GM12878 (cell line): ENCODE measurements around the gene TEPSIN. TPM values are rescaled to one million over a fixed set of nuclear protein-coding genes. Genes with fewer than 3 reads are reported as not detected.
A peak's percentile ranks its signal among the peaks of the same experiment; 100 is the strongest.

ENCODE experiments used
- ATAC-seq: fragments of 200-7000 bp; cut with Tn5 transposase; 3 replicates; pipeline ENCODE4 v1.9.1; 2020; ENCODE audit warnings: mild to moderate bottlenecking, moderate library complexity
- BruUV-seq: library from RNA; stranded (reverse); fragments of 400-500 nt; replicated peaks from 2 replicates; lab custom pipeline; 2021; lab: Mats Ljungman, UMichigan
- CTCF ChIA-PET: fragments of 300-600 bp; sonication (Branson Sonifier 250); formaldehyde crosslinking; extraction: SDS; loops from one replicate; lab custom pipeline; 2021; ENCODE audit warnings: inconsistent platforms; lab: Yijun Ruan, JAX
- POLR2A ChIA-PET: fragments of 350-600 bp; formaldehyde crosslinking; extraction: SDS; loops from one replicate; lab custom pipeline; 2021; ENCODE audit warnings: inconsistent platforms; lab: Charles Lee
- RAD21 ChIA-PET: fragments of 300-600 bp; sonication (Branson Sonifier 250); formaldehyde crosslinking; loops from one replicate; lab custom pipeline; 2023; ENCODE audit warnings: antibody characterized with exemption; ENCODE audit not compliant: unreplicated experiment; lab: Charles Lee
- SMC1A ChIA-PET: fragments of 300-600 bp; sonication (Branson Sonifier 250); formaldehyde crosslinking; loops from one replicate; lab custom pipeline; 2023; ENCODE audit not compliant: unreplicated experiment, uncharacterized antibody; lab: Charles Lee
- DNase-seq: peaks from one replicate; pipeline ENCODE4 v3.0.0-alpha.2; 2011; ENCODE audit warnings: low read depth, low spot score
- FAIRE-seq: peaks from 3 replicates; lab custom pipeline; 2011; peaks lifted over from hg19 to GRCh38; lab: Jason Lieb, UNC
- H2AFZ ChIP-seq: 2 replicates; pipeline ENCODE4 v1.6.0; 2011; ENCODE audit warnings: low read depth, low read length, control low read depth; ENCODE audit not compliant: control insufficient read depth
- H3K27ac ChIP-seq: 2 replicates; pipeline ENCODE4 v1.5.1; 2011; ENCODE audit warnings: control low read depth; ENCODE audit not compliant: control insufficient read depth, insufficient read depth
- H3K27me3 ChIP-seq, 2 experiments: replicated peaks in 1 of 2; 2 replicates each; pipeline versions ENCODE4 v1.6.0 to v1.6.1; 2011; ENCODE audit warnings: low read length in 1 of 2; ENCODE audit not compliant: control insufficient read depth in 2 of 2, insufficient read depth in 2 of 2
- H3K36me3 ChIP-seq, 2 experiments: 2 replicates each; pipeline ENCODE4 v1.5.1; 2011; ENCODE audit warnings: low read length in 1 of 2; ENCODE audit not compliant: control insufficient read depth in 2 of 2, insufficient read depth in 2 of 2
- H3K4me1 ChIP-seq: 2 replicates; pipeline ENCODE4 v1.6.1; 2011; ENCODE audit warnings: mild to moderate bottlenecking, low read length, moderate library complexity, mixed read lengths; ENCODE audit not compliant: control insufficient read depth, insufficient read depth
- H3K4me2 ChIP-seq: 2 replicates; pipeline ENCODE4 v1.6.0; 2011; ENCODE audit warnings: control low read depth; ENCODE audit not compliant: control insufficient read depth, insufficient read depth
- H3K4me3 ChIP-seq: fragments of 200-600 bp; sonication (generic); 2 replicates; pipeline ENCODE4 v1.5.1; 2016
- H3K79me2 ChIP-seq: 2 replicates; pipeline ENCODE4 v1.6.0; 2011; ENCODE audit warnings: low read length; ENCODE audit not compliant: control insufficient read depth, insufficient read depth
- H3K9ac ChIP-seq: 2 replicates; pipeline ENCODE4 v1.8.0; 2011; ENCODE audit warnings: low read length, control low read depth, mixed read lengths; ENCODE audit not compliant: control insufficient read depth, insufficient read depth
- H3K9me3 ChIP-seq: replicated peaks from 3 replicates; pipeline ENCODE4 v1.5.1; 2011; ENCODE audit warnings: mild to moderate bottlenecking, low read length; ENCODE audit not compliant: control insufficient read depth, insufficient read depth
- H4K20me1 ChIP-seq: 2 replicates; pipeline ENCODE4 v1.6.0; 2011; ENCODE audit not compliant: control insufficient read depth, insufficient read depth
- DPF2 ChIP-seq: fragments of 450-650 bp; IDR thresholded peaks from 2 replicates; pipeline ENCODE4 v1.6.1; 2017; ENCODE audit warnings: mild to moderate bottlenecking
- HDAC6 ChIP-seq: fragments of 200-600 bp; sonication (generic); IDR thresholded peaks from one replicate; pipeline ENCODE4 v1.8.0; 2017; ENCODE audit warnings: antibody characterized with exemption; ENCODE audit not compliant: unreplicated experiment
- MEF2B ChIP-seq: fragments of 450-650 bp; IDR thresholded peaks from 2 replicates; pipeline ENCODE4 v1.6.1; 2018; ENCODE audit warnings: mild to moderate bottlenecking, moderate library complexity; ENCODE audit not compliant: partially characterized antibody, poor library complexity, severe bottlenecking
- MTA2 ChIP-seq: fragments of 450-650 bp; IDR thresholded peaks from 2 replicates; pipeline ENCODE4 v1.6.1; 2016; ENCODE audit warnings: low read depth, mild to moderate bottlenecking, moderate library complexity
- REST ChIP-seq: IDR thresholded peaks from 2 replicates; pipeline ENCODE4 v1.6.1; 2012; ENCODE audit warnings: mild to moderate bottlenecking, low read depth, low read length
- SIN3A ChIP-seq: IDR thresholded peaks from 2 replicates; pipeline ENCODE4 v1.6.1; 2012; ENCODE audit warnings: low read depth, low read length, improper control_type of control experiment
- SPI1 ChIP-seq: IDR thresholded peaks from 2 replicates; pipeline ENCODE4 v1.6.1; 2011; ENCODE audit warnings: low read depth, mild to moderate bottlenecking, low read length, moderate library complexity, borderline replicate concordance; ENCODE audit not compliant: insufficient read depth
- STAT1 ChIP-seq: fragments of 450-650 bp; conservative IDR thresholded peaks from 2 replicates; pipeline ENCODE4 v1.6.1; 2014; ENCODE audit warnings: antibody characterized with exemption, mild to moderate bottlenecking
- YY1 ChIP-seq: IDR thresholded peaks from 2 replicates; pipeline ENCODE4 v1.6.1; 2011; ENCODE audit warnings: low read depth, mild to moderate bottlenecking, low read length
- WGBS: methylation state at CpG from one replicate; pipeline ENCODE4 v1.1.6; 2016; ENCODE audit warnings: low lambda C conversion rate; ENCODE audit not compliant: insufficient replicate concordance, insufficient coverage; ENCODE audit errors: missing lambda C conversion rate; 5-methylcytosine and 5-hydroxymethylcytosine counted together
- in situ Hi-C: fragments of 300-500 bp; cut with MboI; formaldehyde crosslinking; loops from 9 replicates; pipeline ENCODE4 v1.14.3; 2018; ENCODE audit warnings: mixed read lengths
- intact Hi-C: fragments of 100-400 bp; cut with micrococcal nuclease; formaldehyde crosslinking; loops from one replicate; pipeline ENCODE4 v1.14.2; 2022; ENCODE audit not compliant: unreplicated experiment
- polyA plus RNA-seq, 11 experiments: library from polyadenylated mRNA; depleted of rRNA in 4 of 11; unstranded in 6 of 11; stranded (reverse) in 5 of 11; fragments of >200 nt; fragmentation: Nextera tagmentation in 4 of 11; fragmentation: Illumina TruSeq in 1 of 11; extraction: Ambion mirVana in 4 of 11; extraction: Trizol in 1 of 11; gene quantifications; 1 replicate in 1 of 11; 2 replicates in 10 of 11; pipeline versions ENCODE4 v1.2.1 to v1.2.3, GENCODE V29; 2011 to 2016; ENCODE audit warnings: inconsistent platforms in 2 of 11, missing spikeins in 2 of 11, low read depth in 1 of 11
- total RNA-seq, 4 experiments: library from RNA; depleted of rRNA in 3 of 4; stranded (reverse); fragments of >200 nt in 3 of 4; fragmentation: Illumina TruSeq in 1 of 4; extraction: Trizol in 1 of 4; gene quantifications; 2 replicates each; pipeline versions ENCODE4 v1.2.1 to v1.2.3, GENCODE V29; 2013 to 2021

The TEPSIN gene
- total and polyA plus RNA-seq, 10 of the 15 experiments (the other 5 are each of a cell fraction or from before 2014, with no cell fraction given) = 0.87 to 36.7 (median 5.3) TPM

GRCh38 chr17:81241203-81241602 lies 2.3 kb upstream of the TEPSIN start (continued):
- TF ChIP-seq HDAC6 (no peak), SIN3A (no peak), YY1 (no peak), REST (no peak), SPI1 (no peak)

- FAIRE-seq (no peak), DNase-seq (no peak), ATAC-seq (no peak)
- Histone ChIP-seq H3K4me1 (peaks cover 28% of the 10 kb centered on the region), H2AFZ (no peak overlapping the region), H3K9ac (peak overlapping the region; percentile 84), H3K27ac (no peak overlapping the region), H4K20me1 (no peaks in the 10 kb centered on the region), H3K36me3 (peaks cover 0 to 2% of the 10 kb centered on the region in 2 experiments; a peak in 2 of 4 replicates), H3K27me3 (no peaks in the 10 kb centered on the region), H3K4me3 (peak overlapping the region; percentile 93), H3K79me2 (peaks cover 39% of the 10 kb centered on the region), H3K4me2 (peak overlapping the region; percentile 93), H3K9me3 (no peaks in the 10 kb centered on the region)
- intact Hi-C loops = loop anchor here (1.0 kb wide), 2 partner anchors 98 to 139 kb away; no protein-coding TSS in a partner anchor
- ChIA-PET CTCF (interaction anchor here (0.8 to 3.1 kb wide), 3 partner anchors 42 to 244 kb away, joined by 3 to 17 read pairs (median 3); no protein-coding TSS in a partner anchor), SMC1A (no interaction called here), POLR2A (interaction anchor here (0.6 to 1.2 kb wide), 2 partner anchors 16 to 278 kb away, joined by 3 read pairs; no protein-coding TSS in a partner anchor), RAD21 (interaction anchor here (0.7 to 2.0 kb wide), 3 partner anchors 12 to 99 kb away, joined by 3 to 18 read pairs (median 3); partner anchors contain the start of gene CEP131)
- BruUV-seq = TSS peak; percentile 65
- in situ Hi-C loops = loop anchor here (5.0 to 25.0 kb wide), 2 partner anchors 93 to 228 kb away; no protein-coding TSS in a partner anchor
- TF ChIP-seq MEF2B (no peak), MTA2 (no peak), STAT1 (no peak), DPF2 (no peak)
- WGBS = 64% methylated on average over 8 of the region's 8 CpGs
These were observed 1.9 kb upstream of the TEPSIN start for GRCh38 chr17:81240761-81241160.
